Measurements from ENCODE around the gene TFAP2B.

- no peak for TF ChIP-seq TAF1 (IDR thresholded peaks at IDR 0.05; ENCODE audit: borderline replicate concordance, insufficient read depth, low read length)
- no peak for TF ChIP-seq SIN3A (IDR thresholded peaks at IDR 0.05; ENCODE audit: borderline replicate concordance, insufficient read depth, low read length)
Observed at GRCh38 chr6:50807035-50807434, 11.6 kb upstream of the TFAP2B start.

Data from PFSK-1 (cell line).